CD4-positive, alpha-beta T cell treated with Interleukin-12 subunit alpha and Interleukin-12 subunit beta, for 1 hour (primary cell): ENCODE results near the gene NFIB.

ENCODE experiments used
- DNase-seq: peaks from one replicate; pipeline ENCODE4 v3.0.0-alpha.2; 2020

NFIB gene

GRCh38 chr9:14303100-14303499 lies 10.8 kb downstream of the NFIB start:
- no peak for DNase-seq

GRCh38 chr9:14302405-14302804 lies 11.5 kb downstream of the NFIB start:
- no peak for DNase-seq

GRCh38 chr9:14301583-14302021 lies 12.3 kb downstream of the NFIB start:
- DNase-seq: no peak

- DNase-seq: no peak
Measured at GRCh38 chr9:14301006-14301405, 12.9 kb downstream of the NFIB start.

GRCh38 chr9:14300588-14300987 lies 13.4 kb downstream of the NFIB start:
- DNase-seq: no peak

GRCh38 chr9:14300040-14300439 lies 13.9 kb downstream of the NFIB start:
- DNase-seq: no peak

- DNase-seq: no peak
Measured at GRCh38 chr9:14298601-14299022, 15.3 kb downstream of the NFIB start.

- DNase-seq: no peak
Measured at GRCh38 chr9:14296495-14297113, 17.3 kb downstream of the NFIB start.

GRCh38 chr9:14294659-14295058 lies 19.3 kb downstream of the NFIB start:
- no peak for DNase-seq

GRCh38 chr9:14293801-14294200 lies 20.1 kb downstream of the NFIB start:
- no peak for DNase-seq

GRCh38 chr9:14292181-14292739 lies 21.7 kb downstream of the NFIB start:
- no peak for DNase-seq

- no peak for DNase-seq
Measured at GRCh38 chr9:14289916-14290315, 24.0 kb downstream of the NFIB start.

- DNase-seq: no peak
Measured at GRCh38 chr9:14288433-14288832, 25.5 kb downstream of the NFIB start.

- no peak for DNase-seq
Measured at GRCh38 chr9:14286121-14286520, 27.8 kb downstream of the NFIB start.

GRCh38 chr9:14283276-14283675 lies 30.7 kb downstream of the NFIB start:
- no peak for DNase-seq

- no peak for DNase-seq
Measured at GRCh38 chr9:14281876-14282275, 32.1 kb downstream of the NFIB start.

- no peak for DNase-seq
Measured at GRCh38 chr9:14281136-14281795, 32.7 kb downstream of the NFIB start.

- no peak for DNase-seq
Measured at GRCh38 chr9:14279671-14280070, 34.3 kb downstream of the NFIB start.

GRCh38 chr9:14278291-14278721 lies 35.6 kb downstream of the NFIB start:
- DNase-seq: no peak

GRCh38 chr9:14277761-14278160 lies 36.2 kb downstream of the NFIB start:
- DNase-seq: no peak

GRCh38 chr9:14277244-14277643 lies 36.7 kb downstream of the NFIB start:
- no peak for DNase-seq

GRCh38 chr9:14275331-14275730 lies 38.6 kb downstream of the NFIB start:
- DNase-seq: no peak

GRCh38 chr9:14273696-14274121 lies 40.2 kb downstream of the NFIB start:
- no peak for DNase-seq

GRCh38 chr9:14272927-14273528 lies 40.9 kb downstream of the NFIB start:
- DNase-seq: no peak
